Small intestine (tissue), 7 donors: ENCODE results near the gene CST9. TPM values are rescaled to one million over a fixed set of nuclear protein-coding genes. Genes with fewer than 3 reads are reported as not detected.

Experiments used
- DNase-seq, 2 donors: peaks; one replicate each; pipeline versions ENCODE4 v3.0.0 to v3.0.0-alpha.2; 2013
- FAIRE-seq: peaks from 2 replicates; lab custom pipeline; 2012; peaks lifted over from hg19 to GRCh38; lab: Jason Lieb, UNC
- H3K27ac ChIP-seq, 3 donors: one replicate each; pipeline ENCODE4 v1.5.1; 2013; ENCODE audit warnings: low read length in 2 of 3, mild to moderate bottlenecking in 2 of 3, control low read depth in 1 of 3, inconsistent platforms in 1 of 3, low read depth in 1 of 3, moderate library complexity in 1 of 3
- H3K27me3 ChIP-seq, 3 donors: one replicate each; pipeline ENCODE4 v1.6.1; 2013; ENCODE audit warnings: low read length in 3 of 3, inconsistent platforms in 1 of 3; ENCODE audit not compliant: control insufficient read depth in 3 of 3, insufficient read depth in 3 of 3
- H3K36me3 ChIP-seq, 3 donors: one replicate each; pipeline ENCODE4 v1.6.1; 2013; ENCODE audit warnings: low read length in 3 of 3, inconsistent platforms in 1 of 3, low read depth in 1 of 3, mild to moderate bottlenecking in 1 of 3, moderate library complexity in 1 of 3; ENCODE audit not compliant: control insufficient read depth in 3 of 3, insufficient read depth in 2 of 3
- H3K4me1 ChIP-seq, 3 donors: one replicate each; pipeline ENCODE4 v1.6.1; 2013; ENCODE audit warnings: low read length in 2 of 3, inconsistent platforms in 1 of 3, low read depth in 1 of 3, mild to moderate bottlenecking in 1 of 3, moderate library complexity in 1 of 3; ENCODE audit not compliant: control insufficient read depth in 3 of 3, insufficient read depth in 2 of 3
- H3K4me3 ChIP-seq, 3 donors: one replicate each; pipeline ENCODE4 v1.5.1; 2013; ENCODE audit warnings: low read length in 3 of 3, control low read depth in 1 of 3, inconsistent platforms in 1 of 3, low read depth in 1 of 3, mild to moderate bottlenecking in 1 of 3, moderate library complexity in 1 of 3
- H3K9me3 ChIP-seq, 2 donors: one replicate each; pipeline ENCODE4 v1.6.1; 2013; ENCODE audit warnings: low read depth in 1 of 2, low read length in 1 of 2; ENCODE audit not compliant: control insufficient read depth in 2 of 2, insufficient read depth in 1 of 2
- WGBS, 3 donors: extraction: QIAGEN DNeasy Blood & Tissue Kit; methylation state at CpG; one replicate each; pipeline ENCODE4 v1.1.7; 2013; 5-methylcytosine and 5-hydroxymethylcytosine counted together
- polyA plus RNA-seq, 4 donors: library from polyadenylated mRNA; stranded (reverse) in 3 of 4; unstranded in 1 of 4; fragments of 200-250 nt in 3 of 4; fragments of 120-200 nt in 1 of 4; gene quantifications; one replicate each; pipeline versions ENCODE4 v1.2.1 to v1.2.3, GENCODE V29; 2013
- donor health status: healthy with polysubstance abuse.
- donor health status: control.
- donor health status: control.
- donor health status: Bipolar disorder and iron deficiency.
- donor health status: healthy.

The CST9 gene
- polyA plus RNA-seq, 4 donors, result not detected

GRCh38 chr20:23608251-23608846 lies 2.6 kb upstream of the CST9 start:
- Histone ChIP-seq H3K27me3 (no peaks in the 10 kb centered on the region), H3K9me3 (no peaks in the 10 kb centered on the region), H3K4me1 (no peaks in the 10 kb centered on the region), H3K4me3 (no peak overlapping the region), H3K36me3 (no peaks in the 10 kb centered on the region), H3K27ac (no peak overlapping the region)
- DNase-seq, result no peak
- no peak for FAIRE-seq
- 76 to 81% (median 81%) methylated on average over 18 of the region's 18 CpGs for WGBS, 3 donors

- H3K4me1 ChIP-seq, result no peaks in the 10 kb centered on the region
- WGBS, 3 donors, result 86 to 91% (median 90%) methylated on average over 14 of the region's 14 CpGs
- H3K27ac ChIP-seq, result no peak overlapping the region
- DNase-seq (no peak), FAIRE-seq (no peak)
- no peaks in the 10 kb centered on the region for H3K27me3 ChIP-seq
- H3K9me3 ChIP-seq, result no peaks in the 10 kb centered on the region
- H3K4me3 ChIP-seq, result no peak overlapping the region
- H3K36me3 ChIP-seq, result no peaks in the 10 kb centered on the region
Measured at GRCh38 chr20:23607497-23608245, 2.0 kb upstream of the CST9 start.

- FAIRE-seq (no peak), DNase-seq (peak; percentile 52 to 77)
- Histone ChIP-seq H3K4me3 (no peak overlapping the region), H3K9me3 (no peaks in the 10 kb centered on the region), H3K27me3 (no peaks in the 10 kb centered on the region), H3K36me3 (no peaks in the 10 kb centered on the region), H3K4me1 (no peaks in the 10 kb centered on the region), H3K27ac (no peak overlapping the region)
- WGBS, 3 donors, result 10 to 11% (median 11%) methylated on average over 9 of the region's 9 CpGs
Measured at GRCh38 chr20:23606652-23607049, 934 bp upstream of the CST9 start.

GRCh38 chr20:23604306-23604705 lies 1.4 kb downstream of the CST9 start:
- DNase-seq, result no peak
- Histone ChIP-seq H3K4me1 (no peaks in the 10 kb centered on the region), H3K27ac (no peak overlapping the region), H3K9me3 (no peaks in the 10 kb centered on the region), H3K27me3 (no peaks in the 10 kb centered on the region), H3K4me3 (no peak overlapping the region), H3K36me3 (no peaks in the 10 kb centered on the region)
- no peak for FAIRE-seq
- WGBS, 3 donors, result 70 to 81% (median 81%) methylated on average over 1 of the region's 1 CpG

- Histone ChIP-seq H3K9me3 (no peaks in the 10 kb centered on the region), H3K27me3 (no peaks in the 10 kb centered on the region), H3K4me3 (no peak overlapping the region), H3K36me3 (no peaks in the 10 kb centered on the region), H3K4me1 (no peaks in the 10 kb centered on the region), H3K27ac (no peak overlapping the region)
- DNase-seq (no peak), FAIRE-seq (no peak)
- WGBS, 3 donors, result 80 to 87% (median 84%) methylated on average over 4 of the region's 4 CpGs
Measured at GRCh38 chr20:23603321-23603720, 2.4 kb downstream of the CST9 start.

GRCh38 chr20:23602699-23603098 lies 3.0 kb downstream of the CST9 start:
- no peaks in the 10 kb centered on the region for H3K36me3 ChIP-seq
- FAIRE-seq, result no peak
- H3K4me3 ChIP-seq, result no peak overlapping the region
- WGBS, 3 donors, result 52 to 66% (median 58%) methylated on average over 6 of the region's 6 CpGs
- H3K4me1 ChIP-seq, result no peaks in the 10 kb centered on the region
- DNase-seq, result no peak
- H3K27me3 ChIP-seq, result no peaks in the 10 kb centered on the region
- H3K27ac ChIP-seq, result no peak overlapping the region
- H3K9me3 ChIP-seq, result no peaks in the 10 kb centered on the region

GRCh38 chr20:23602241-23602640 lies 3.5 kb downstream of the CST9 start:
- FAIRE-seq, result no peak
- Histone ChIP-seq H3K27me3 (no peaks in the 10 kb centered on the region), H3K36me3 (no peaks in the 10 kb centered on the region), H3K27ac (no peak overlapping the region), H3K4me1 (no peaks in the 10 kb centered on the region), H3K9me3 (no peaks in the 10 kb centered on the region), H3K4me3 (no peak overlapping the region)
- 42 to 57% (median 46%) methylated on average over 2 of the region's 2 CpGs for WGBS, 3 donors
- no peak for DNase-seq

GRCh38 chr20:23601715-23602114 lies 4.0 kb downstream of the CST9 start:
- DNase-seq (no peak), FAIRE-seq (no peak)
- no peak overlapping the region for H3K27ac ChIP-seq
- H3K9me3 ChIP-seq, result no peaks in the 10 kb centered on the region
- no peak overlapping the region for H3K4me3 ChIP-seq
- no peaks in the 10 kb centered on the region for H3K4me1 ChIP-seq
- no peaks in the 10 kb centered on the region for H3K36me3 ChIP-seq
- no peaks in the 10 kb centered on the region for H3K27me3 ChIP-seq
- 67 to 76% (median 71%) methylated on average over 4 of the region's 4 CpGs for WGBS, 3 donors
